Measurements from ENCODE around the gene DLGAP4. TPM values are rescaled to one million over a fixed set of nuclear protein-coding genes. Genes with fewer than 3 reads are reported as not detected.
A peak's percentile ranks its signal among the peaks of the same experiment; 100 is the strongest.

Gene DLGAP4
- total and polyA plus RNA-seq, 2 of the 8 experiments (the other 6 are each of a cell fraction or from before 2014, with no cell fraction given), result 41.2 to 57.2 TPM

GRCh38 chr20:36506253-36506652, 200.1 kb downstream of the DLGAP4 start:
- H2BK15ac ChIP-seq (ENCODE audit: low read length), result no peak overlapping the region
- H3K79me1 ChIP-seq (ENCODE audit: low read depth, low read length), result no peaks in the 10 kb centered on the region
- H3K4ac ChIP-seq (replicated peaks; ENCODE audit: insufficient read length, low read depth, low read length), result no peak overlapping the region
- CTCF ChIA-PET (ENCODE audit: partially characterized antibody), result interaction anchor here (0.8 to 1.8 kb wide), 10 partner anchors 8 to 98 kb away, joined by 3 to 8 read pairs (median 4); no protein-coding TSS in a partner anchor
- no peak overlapping the region for H3K27ac ChIP-seq (ENCODE audit: low read depth, low read length)
- H4K20me1 ChIP-seq (replicated peaks in 1 of 2; ENCODE audit: control insufficient read depth in 1 of 2, insufficient read depth in 2 of 2, low read length in 2 of 2), result peaks cover 2% of the 10 kb centered on the region in 2 experiments
- H3K4me2 ChIP-seq (ENCODE audit: insufficient read depth in 1 of 2, low read depth in 2 of 2, low read length in 2 of 2), result no peak overlapping the region
- H4K8ac ChIP-seq (ENCODE audit: extremely low read depth, insufficient read depth, low read length), result no peak overlapping the region
- no peak for FAIRE-seq
- no peaks in the 10 kb centered on the region for H3K27me3 ChIP-seq (replicated peaks in 1 of 4; ENCODE audit: control insufficient read depth in 3 of 4, extremely low read depth in 1 of 4, insufficient read depth in 3 of 4, low read length in 3 of 4)
- no peak overlapping the region for H2BK120ac ChIP-seq (replicated peaks; ENCODE audit: low read depth, low read length)
- POLR2A ChIA-PET (ENCODE audit: partially characterized antibody), result interaction anchor here (1.3 kb wide), 1 partner anchor 11 kb away, joined by 3 read pairs; no protein-coding TSS in a partner anchor
- no peak for DNase-seq (ENCODE audit: low read depth in 1 of 2, low spot score in 2 of 2)
- no peak overlapping the region for H3K56ac ChIP-seq (replicated peaks; ENCODE audit: insufficient read length, low read depth, low read length)
- H3K23ac ChIP-seq (ENCODE audit: insufficient read length), result no peak overlapping the region
- no peak overlapping the region for H4K5ac ChIP-seq (ENCODE audit: insufficient read length, low read depth, low read length)
- H3K18ac ChIP-seq (ENCODE audit: extremely low read depth, low read length), result no peak overlapping the region
- no peak overlapping the region for H2AK5ac ChIP-seq (ENCODE audit: low read depth, low read length)
- no peaks in the 10 kb centered on the region for H3K9me3 ChIP-seq (ENCODE audit: insufficient read depth in 2 of 2, low read depth in 1 of 2, low read length in 1 of 2)
- TF ChIP-seq CTBP2 (IDR thresholded peaks at IDR 0.05; ENCODE audit: borderline replicate concordance, insufficient read depth, insufficient read length, low read length) (no peak), CTCF (IDR thresholded peaks at IDR 0.05; ENCODE audit: control extremely low read depth in 1 of 3, insufficient read depth in 1 of 3, low read depth in 1 of 3, low read length in 3 of 3) (peak in 2 of 3 experiments; percentile 33 to 63; a peak in 3 of 4 replicates), RAD21 (IDR thresholded peaks at IDR 0.05 in 1 of 2, conservative IDR thresholded peaks at IDR 0.05 in 1 of 2; ENCODE audit: low read depth in 2 of 2, low read length in 2 of 2) (peak; percentile 26 to 49; a peak in 3 of 4 replicates), CREB1 (IDR thresholded peaks at IDR 0.05) (no peak)
- no peak overlapping the region for H2BK12ac ChIP-seq (ENCODE audit: low read depth, low read length)
- peaks cover 0 to 24% (median 2%) of the 10 kb centered on the region in 4 experiments; a peak in 4 of 8 replicates for H3K36me3 ChIP-seq (ENCODE audit: control insufficient read depth in 2 of 4, insufficient read depth in 4 of 4, low read length in 3 of 4)
- no peak overlapping the region for H4K91ac ChIP-seq (replicated peaks; ENCODE audit: insufficient read length, low read length)
- H3K4me1 ChIP-seq (replicated peaks in 1 of 4; ENCODE audit: control insufficient read depth in 3 of 4, insufficient read depth in 4 of 4, low read length in 3 of 4), result no peaks in the 10 kb centered on the region
- H3K79me2 ChIP-seq (ENCODE audit: control insufficient read depth in 1 of 2, insufficient read depth in 2 of 2, low read length in 2 of 2), result no peaks in the 10 kb centered on the region
- no peak overlapping the region for H2BK20ac ChIP-seq (ENCODE audit: low read length)
- H3K9ac ChIP-seq (replicated peaks in 1 of 4; ENCODE audit: extremely low read depth in 1 of 4, low read depth in 3 of 4, low read length in 3 of 4), result no peak overlapping the region
- H3K23me2 ChIP-seq (ENCODE audit: low read depth, low read length), result no peaks in the 10 kb centered on the region
- 78% methylated on average over 1 of the region's 1 CpG; no CpG with 5 or more reads in 1 of the 2 experiments for WGBS, 2 experiments (ENCODE audit: extremely low coverage in 1 of 2, insufficient coverage in 1 of 2, insufficient read length in 1 of 2, insufficient replicate concordance in 2 of 2, low coverage in 1 of 2, low lambda C conversion rate in 2 of 2, missing lambda C conversion rate in 1 of 2)
- no peak overlapping the region for H2BK5ac ChIP-seq (ENCODE audit: low read depth, low read length)
- H2AFZ ChIP-seq (ENCODE audit: low read length), result no peak overlapping the region
- no peak overlapping the region for H3K4me3 ChIP-seq (ENCODE audit: extremely low read depth in 1 of 4, insufficient read depth in 2 of 4, low read depth in 3 of 4, low read length in 4 of 4)
- no peak overlapping the region for H3K14ac ChIP-seq (ENCODE audit: insufficient read length)

Measured in H1 (cell line).